Testis (tissue), 2 donors: ENCODE data around the gene CEACAM19.

Experiments used
- CTCF ChIP-seq, 3 experiments: fragments of 450-650 bp in 2 of 3; fragments of 200-600 bp in 1 of 3; sonication (generic) in 1 of 3; IDR thresholded peaks; one replicate each; pipeline ENCODE4 v1.5.1; 2016 to 2019; ENCODE audit warnings: antibody characterized with exemption in 3 of 3, mild to moderate bottlenecking in 2 of 3, moderate library complexity in 1 of 3
- POLR2A ChIP-seq: fragments of 450-650 bp; IDR thresholded peaks from one replicate; pipeline ENCODE4 v1.6.1; 2017; ENCODE audit warnings: antibody characterized with exemption, mild to moderate bottlenecking, moderate library complexity

- no peak for TF ChIP-seq POLR2A
- TF ChIP-seq CTCF (IDR thresholded peaks at IDR 0.05), result peak; percentile 15 to 44 (median 35)
Measured at GRCh38 chr19:44653977-44654774, 17.1 kb upstream of the CEACAM19 start.
